Fibroblast of skin of left biceps (primary cell): Measurements from ENCODE around the gene TMEM82.

Experiments used
- DNase-seq, 2 experiments: peaks; one replicate each; pipeline ENCODE4 v3.0.0-alpha.2; 2013; ENCODE audit warnings: low read depth in 2 of 2

TMEM82 gene

DNA sequence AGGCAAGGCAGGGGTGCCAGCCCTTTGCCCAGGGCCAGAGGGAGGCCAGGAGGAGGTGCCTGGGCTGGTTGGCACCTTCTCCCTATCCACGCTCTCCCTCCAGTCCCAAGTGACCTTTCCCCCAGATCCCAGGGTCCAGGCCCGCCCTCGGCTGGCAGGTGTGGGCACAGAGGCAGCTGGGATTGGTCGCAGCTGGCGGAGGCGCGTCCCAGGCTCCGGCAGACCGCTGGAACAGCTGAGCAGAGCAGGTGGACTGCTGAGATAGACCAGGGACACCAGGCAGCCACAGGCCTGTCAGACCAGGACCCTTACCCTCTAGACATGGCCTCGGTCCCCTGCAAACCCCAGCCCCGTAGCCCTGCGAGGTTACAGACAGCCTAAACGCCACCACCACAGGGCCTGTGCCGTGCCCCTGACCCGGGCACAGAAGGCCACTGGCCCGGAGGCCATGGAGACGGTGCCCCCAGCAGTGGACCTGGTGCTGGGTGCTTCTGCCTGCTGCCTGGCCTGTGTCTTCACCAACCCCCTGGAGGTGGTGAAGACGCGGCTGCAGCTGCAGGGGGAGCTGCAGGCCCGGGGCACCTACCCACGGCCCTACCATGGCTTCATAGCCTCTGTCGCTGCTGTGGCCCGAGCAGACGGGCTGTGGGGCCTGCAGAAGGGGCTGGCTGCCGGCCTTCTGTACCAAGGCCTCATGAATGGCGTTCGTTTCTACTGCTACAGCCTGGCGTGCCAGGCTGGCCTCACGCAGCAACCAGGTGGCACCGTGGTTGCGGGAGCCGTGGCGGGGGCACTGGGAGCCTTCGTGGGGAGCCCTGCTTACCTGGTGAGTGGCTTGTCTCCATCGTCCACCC is 6.0 kb upstream of the TMEM82 start, which contains the start of gene SLC25A34:
SLC25A34 (plus strand) TSS at position 221 of the 854 bp plus-strand sequence; CDS start at position 449, 228 bp downstream.
- no peak for DNase-seq

DNA sequence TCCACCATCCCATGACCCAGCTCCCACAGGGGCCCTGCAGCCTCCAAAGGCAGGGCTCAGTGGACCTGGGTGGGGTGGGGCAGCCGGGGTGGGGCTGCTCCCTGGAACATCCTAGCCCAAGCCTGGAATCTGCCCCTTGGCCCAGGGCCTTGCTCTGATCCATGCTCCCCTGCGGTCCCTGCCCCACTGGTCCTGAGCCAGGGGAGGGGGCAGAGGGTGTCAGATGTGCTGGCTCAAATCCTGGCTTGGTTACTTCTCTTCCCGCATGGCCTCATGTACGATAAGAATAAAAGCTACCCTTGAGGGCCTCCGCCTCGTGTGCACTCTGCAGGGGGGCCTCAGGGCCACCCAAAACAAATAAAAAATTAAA is 5.4 kb upstream of the TMEM82 start:
- no peak for DNase-seq

DNA sequence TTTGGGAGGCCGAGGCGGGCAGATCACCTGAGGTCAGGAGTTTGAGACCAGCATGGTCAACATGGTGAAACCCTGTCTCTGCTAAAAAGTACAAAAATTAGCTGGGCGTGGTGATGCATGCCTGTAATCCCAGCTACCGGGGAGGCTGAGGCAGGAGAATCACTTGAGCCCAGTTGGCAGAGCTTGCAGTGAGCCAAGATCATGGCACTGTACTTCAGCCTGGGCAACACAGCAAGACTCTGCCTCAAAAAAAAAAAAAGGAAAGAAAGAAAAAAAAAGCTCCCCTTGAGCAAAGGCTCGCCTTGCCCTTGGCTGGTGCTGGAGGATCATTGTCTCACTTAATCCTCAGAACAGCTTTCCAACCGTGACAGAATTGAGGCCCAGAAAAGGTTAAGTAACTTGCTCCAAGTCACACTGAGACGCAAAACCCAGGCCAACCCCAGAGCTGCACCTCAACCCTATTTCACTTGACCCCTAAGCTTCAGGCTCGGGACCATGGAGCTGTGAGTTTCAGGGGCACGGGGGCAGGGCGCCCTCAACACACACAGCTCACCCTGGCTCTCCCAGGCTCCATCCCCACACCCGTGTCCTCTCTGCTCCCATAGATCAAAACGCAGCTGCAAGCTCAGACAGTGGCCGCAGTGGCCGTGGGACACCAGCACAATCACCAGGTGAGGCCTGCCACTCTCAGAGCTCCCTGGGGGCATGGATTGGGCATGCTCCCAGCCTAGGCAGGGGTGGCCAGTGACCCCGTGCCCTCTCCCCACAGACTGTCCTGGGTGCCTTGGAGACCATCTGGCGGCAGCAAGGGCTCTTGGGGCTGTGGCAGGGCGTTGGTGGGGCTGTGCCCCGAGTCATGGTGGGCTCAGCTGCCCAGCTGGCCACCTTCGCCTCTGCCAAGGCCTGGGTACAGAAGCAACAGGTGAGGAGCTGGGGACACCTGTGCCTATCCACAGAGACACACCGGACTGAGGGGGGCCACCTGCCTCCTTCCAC is 4.7 kb upstream of the TMEM82 start:
- no peak for DNase-seq

DNA sequence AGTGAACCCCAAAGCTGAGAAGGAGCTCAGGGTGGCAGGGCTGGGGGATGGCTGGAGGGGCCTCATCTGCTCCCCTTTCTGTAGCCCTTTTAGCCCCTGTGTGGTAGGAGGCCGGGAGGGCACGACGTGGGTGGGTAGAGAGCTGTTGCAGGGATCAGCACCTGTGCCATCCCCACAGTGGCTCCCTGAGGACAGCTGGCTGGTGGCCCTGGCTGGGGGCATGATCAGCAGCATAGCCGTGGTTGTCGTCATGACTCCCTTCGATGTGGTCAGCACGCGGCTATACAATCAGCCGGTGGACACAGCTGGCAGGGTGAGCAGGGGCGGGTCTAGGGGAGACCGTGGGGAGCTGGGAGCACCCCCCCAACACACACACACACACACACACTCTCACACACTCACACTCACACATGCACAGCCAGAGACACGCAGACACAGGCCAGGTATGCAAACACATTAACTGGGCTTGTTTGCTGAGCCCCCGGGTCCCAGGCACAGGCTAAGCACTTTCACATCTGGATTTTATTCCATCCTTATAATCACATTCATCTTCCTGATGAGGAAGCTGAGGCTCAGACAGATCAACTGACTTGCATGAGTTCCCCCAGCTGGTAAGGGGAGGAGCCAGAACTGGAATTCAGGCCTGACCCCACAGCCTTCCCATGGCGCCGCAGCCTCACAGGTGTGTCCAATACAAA is 3.7 kb upstream of the TMEM82 start:
- no peak for DNase-seq

DNA sequence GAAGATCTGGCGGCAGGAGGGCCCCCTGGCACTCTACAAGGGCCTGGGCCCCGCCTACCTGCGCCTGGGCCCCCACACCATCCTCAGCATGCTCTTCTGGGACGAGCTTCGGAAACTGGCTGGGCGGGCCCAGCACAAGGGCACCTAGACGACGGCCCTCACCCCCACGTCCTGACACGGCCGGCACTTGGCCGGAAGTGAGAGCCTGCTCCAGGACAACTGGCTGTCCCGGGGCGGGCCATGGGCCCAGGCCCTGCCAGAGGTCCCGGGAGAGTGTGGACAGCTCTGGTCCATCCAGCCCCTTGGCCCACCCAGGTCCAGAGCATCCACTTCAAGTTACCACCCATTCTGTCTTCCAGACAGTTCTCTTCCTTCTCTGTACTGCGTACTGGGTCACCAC is 3.0 kb upstream of the TMEM82 start:
- no peak for DNase-seq

DNA sequence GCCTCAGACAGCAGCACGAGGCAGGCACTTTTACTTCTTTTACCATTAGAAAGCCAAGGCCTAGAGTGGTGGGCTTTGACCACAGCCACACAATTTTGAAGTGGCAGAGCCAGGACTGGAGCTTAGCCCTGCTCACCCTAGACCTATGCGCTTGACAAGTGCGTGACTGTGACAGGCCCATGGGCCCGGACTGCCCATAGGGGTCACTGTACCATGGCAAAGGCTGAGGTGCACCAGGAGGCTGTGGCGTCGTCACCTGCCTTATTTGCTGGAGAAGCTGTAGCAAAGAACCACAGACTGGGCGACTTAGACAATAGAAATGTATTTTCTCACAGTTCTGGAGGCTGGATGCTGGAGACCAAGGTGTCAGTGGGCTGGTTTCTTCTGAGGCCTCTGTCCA is 2.6 kb upstream of the TMEM82 start:
- DNase-seq: no peak

DNA sequence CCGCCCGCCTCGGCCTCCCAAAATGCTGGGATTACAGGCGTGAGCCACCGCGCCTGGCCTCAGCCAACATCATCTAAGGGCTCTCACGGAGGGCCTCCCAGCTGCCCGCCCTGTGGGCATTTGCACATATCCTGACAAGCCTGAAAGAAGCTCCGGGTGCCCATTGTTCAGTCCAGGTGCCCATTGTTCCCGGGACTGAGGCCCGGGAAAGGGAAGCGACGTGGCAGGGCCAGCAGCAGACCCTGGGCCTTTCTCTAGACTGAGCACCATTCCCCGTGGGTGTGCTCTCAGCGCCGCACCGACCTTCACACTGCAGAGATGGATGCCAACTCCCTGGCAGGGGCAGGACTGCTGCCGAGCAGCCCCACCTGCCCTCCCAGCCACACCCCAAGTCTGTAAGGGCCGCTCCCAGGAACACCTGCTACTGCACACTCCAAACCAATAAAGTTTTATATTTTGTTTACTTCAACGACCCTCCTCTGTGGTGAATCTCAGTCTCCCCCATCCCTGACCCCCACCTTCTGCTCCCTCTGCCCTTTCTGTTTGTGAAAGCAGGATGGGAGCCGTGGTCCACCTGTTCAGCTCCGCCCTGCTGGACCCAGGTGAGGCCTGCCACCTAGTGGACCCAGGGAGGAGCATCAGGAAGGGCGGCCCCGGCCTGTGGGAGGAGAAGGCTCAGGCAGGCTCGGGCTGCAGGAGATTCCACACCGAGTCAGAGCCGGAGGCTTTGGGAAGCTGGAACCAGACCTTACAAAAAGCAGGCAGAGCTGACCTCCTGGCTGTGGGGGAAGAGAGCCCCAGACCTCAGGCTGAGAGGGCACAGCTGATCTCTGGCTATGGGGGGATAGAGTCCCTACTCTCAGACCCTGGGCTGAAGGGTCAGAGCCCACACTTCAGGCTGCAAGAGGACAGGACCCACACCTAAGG is 1.1 kb upstream of the TMEM82 start:
- no peak for DNase-seq

DNA sequence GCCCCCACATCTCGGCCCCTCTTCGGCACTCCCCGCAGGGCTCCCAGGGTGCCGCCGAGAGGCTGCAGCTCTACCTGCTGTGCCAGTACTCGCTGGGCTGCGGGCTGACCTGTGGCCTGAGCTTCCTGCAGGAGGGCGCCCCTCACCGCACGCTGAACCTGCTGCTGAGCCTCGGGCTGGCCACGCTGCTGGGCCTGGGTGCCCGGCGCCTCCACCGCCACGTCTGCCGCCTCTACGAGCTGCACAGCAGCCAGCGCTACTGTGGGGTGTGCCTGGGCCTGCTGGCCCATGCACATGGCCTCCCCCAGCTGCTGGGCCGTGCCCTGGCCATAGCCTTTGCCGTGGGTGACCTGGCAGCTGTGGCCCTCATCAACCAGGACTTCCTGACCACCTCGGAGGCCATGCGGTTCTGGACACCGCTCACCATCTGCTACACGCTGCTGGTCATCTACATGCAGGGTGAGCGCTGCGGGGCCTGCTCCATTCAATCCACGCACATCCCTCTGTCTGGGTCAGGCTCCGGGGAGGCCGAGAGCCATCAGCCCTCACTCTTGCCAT is 1.9 kb downstream of the TMEM82 start:
- DNase-seq: no peak

DNA sequence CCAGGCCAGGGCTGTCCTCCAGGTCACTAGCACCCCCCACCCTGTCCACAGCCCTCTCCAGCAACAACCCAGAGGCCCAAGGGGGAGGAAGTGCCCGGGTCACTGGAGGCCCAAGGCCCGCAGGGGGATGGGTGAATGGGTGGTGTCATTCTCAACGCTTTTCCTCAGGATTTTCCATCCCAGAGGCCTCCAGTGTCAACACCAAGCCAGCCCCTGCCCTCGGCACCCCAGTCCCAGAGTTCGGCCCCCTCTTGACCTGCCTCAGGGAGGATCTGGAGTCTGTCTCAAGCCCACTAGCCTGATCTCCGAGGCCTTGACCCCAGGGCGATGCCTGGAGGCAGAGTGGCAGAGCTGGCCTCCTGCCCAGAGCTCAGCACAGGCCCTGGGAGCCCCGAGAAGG is 5.1 kb downstream of the TMEM82 start:
- DNase-seq: no peak

DNA sequence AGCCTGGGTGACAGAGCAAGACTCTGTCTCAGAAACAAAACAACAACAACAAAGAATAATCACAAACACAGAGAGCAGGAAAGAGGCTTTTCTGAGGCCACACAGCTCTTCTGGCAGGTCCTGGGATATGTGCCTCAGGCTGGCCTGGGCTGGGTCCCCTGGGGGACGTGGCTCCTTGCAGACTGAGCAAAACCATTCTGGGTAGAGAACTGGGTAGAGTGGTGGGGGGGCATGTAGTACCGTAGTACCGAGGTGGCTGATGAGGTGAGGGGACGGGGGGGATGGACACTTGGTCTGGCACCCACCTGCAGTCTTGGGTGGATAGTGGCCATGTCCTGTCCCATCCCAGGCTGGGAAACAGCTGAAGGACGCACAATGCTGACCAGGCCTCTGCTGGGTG is 6.0 kb downstream of the TMEM82 start:
- DNase-seq: no peak

DNA sequence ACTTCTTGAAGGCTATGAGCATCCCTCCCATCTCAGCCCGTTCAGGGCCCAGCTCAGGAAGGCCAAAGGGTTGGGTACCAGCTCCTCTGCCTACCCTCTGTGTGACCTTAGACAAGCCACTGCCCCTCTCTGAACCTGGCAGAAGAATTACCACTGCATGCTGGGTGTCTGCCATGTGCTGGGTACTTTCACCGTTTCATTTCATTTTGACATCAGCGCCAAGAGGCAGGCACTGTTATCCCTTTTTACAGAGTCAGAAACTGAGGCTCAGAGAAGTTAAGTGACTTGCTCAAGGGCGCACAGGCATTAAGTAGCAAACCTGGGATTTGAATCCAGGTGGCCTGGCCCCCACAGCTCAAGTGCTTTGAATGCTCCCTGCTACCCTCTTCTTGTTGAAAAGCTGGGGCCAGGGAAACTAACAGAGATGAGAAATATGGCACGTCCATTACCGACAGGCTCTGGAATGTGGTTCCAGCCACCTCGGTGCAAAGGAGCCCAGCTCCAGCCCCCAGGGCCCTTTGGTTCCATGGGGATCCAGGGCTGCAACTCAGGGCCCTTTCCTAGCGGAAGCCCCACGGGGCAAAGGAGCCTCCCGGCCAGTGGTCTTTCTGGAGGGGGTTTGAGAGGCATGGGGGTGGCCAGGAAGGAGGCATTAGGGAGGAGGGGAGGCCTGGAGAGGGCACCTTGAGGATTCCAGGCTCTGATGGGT is 6.5 kb downstream of the TMEM82 start:
- no peak for DNase-seq

DNA sequence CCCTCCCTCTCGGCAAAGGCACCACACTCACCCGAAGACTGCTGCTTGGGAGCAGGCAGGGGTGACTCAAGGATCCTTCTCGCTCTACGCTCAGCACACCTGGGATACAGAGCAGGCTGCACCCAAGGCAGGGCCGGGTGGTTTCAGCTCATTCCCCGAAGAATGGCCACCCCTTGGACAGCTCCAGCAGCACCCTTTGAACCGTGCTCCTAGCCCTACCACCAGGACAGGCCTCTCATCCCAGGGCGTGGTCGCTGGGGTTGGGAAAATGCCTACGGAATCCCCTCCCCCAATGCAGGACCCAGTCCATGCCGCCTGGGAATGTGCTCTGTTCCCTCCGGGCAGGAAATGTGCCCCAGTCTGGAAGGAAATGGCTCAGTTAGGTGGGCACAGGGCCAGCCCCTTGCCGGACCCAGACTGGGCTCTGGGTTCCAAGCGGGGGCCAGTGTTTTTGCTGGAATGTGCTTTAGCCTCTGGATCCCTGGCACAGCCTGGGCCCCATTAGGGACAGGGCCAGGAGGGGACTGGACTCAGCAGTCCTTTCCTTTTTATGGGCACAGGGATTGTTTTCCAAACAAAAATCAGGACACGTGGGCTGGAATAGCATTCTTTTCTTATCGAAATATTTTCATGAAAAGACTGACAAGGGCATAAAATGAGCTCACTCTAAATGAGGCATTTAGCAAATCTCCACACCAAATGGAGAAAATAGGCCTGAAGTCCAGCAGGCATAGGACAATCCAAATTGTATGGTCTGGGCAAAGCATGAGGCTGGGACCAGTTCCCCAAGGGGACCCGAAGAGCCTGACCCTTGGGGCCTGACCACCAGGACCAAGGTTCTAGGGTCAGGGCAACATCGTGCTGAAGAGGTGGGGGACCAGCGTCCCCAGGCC is 7.3 kb downstream of the TMEM82 start:
- no peak for DNase-seq

DNA sequence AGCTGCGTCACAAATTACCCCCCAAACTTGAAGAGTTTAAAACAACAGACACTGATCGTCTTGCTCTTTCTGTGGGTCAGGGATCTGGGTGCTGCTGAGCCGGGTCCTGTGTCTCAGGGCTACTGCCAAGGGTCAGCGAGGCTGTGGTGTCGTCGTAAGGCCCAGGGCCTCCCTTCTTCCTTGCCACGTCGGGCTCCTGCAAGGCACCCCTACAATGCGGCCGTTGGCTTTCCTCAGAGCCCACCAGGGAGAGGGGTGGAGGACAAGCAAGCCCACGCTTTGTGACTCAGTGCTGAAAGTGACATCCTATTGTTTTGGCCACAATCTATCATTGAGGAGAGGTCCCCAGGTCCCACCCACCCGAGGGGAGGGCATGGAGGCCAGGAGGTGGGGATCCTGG is 8.6 kb downstream of the TMEM82 start:
- DNase-seq: no peak

DNA sequence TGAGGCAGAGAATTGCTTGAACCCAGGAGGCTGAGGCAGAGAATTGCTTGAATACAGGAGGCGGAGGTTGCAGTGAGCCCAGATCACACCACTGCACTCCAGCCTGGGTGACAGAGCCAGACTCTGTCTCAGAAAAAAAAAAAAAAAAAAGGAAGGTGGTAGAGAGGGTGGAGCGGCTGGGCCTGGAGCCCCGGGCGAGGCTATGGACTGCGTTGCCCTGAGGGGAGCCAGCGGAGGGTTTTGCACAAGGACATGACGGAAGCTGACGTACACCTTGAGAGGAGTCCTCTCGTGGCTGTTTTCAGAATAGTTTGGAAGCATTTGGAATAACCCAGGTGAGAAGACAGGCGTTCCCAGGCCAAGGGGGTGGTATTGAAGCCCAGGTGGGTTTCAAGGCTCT is 9.4 kb downstream of the TMEM82 start:
- no peak for DNase-seq

DNA sequence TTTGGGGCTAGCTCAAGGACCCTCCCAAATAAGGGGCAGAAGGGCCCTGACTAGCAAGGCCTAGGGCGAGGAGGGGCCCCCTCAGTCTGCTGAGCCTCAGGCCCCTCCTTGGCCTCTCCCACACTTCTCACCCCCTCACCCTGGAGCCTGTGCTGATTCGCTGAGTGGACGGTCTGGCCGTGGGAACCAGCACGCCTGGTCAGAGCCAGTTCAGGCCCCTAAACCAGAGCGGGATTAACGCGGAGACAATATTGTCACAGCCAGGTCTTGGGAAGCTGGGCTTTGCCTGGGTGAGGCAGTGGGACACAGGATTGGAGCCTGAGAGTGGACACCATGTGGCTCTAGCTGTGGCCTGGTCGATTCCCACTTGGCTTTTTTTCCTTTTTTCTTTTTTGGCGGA is 11.5 kb downstream of the TMEM82 start:
- DNase-seq: no peak

DNA sequence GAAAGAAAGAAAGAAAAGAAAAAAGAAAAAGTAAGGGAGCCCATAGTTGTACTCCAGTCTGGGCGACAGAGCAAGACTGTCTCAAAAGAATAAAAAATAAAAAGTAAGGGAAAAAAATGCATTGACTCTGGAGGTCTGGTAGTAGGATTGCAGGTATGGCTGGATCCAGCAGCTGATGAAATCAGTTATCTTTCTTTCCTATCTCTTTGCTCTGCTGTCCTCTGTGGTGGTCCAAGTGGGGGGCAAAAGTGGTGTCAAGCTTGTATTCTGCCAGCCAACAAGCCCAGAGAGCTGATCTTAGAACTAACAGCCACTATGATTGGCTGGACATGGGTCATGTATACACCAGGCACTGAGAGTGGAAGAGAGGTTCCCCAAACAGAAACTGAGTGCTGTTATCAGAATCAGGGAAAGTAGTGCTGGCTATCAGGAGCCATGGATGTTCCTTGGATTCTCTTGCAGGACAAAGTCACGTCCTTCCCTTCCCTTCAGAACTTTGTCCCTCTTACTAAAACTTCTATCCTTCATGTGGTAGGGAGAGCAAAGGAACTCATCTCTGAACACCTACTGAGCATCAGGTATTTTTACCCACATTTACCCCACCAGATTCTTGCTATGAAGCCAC is 12.8 kb downstream of the TMEM82 start:
- no peak for DNase-seq

DNA sequence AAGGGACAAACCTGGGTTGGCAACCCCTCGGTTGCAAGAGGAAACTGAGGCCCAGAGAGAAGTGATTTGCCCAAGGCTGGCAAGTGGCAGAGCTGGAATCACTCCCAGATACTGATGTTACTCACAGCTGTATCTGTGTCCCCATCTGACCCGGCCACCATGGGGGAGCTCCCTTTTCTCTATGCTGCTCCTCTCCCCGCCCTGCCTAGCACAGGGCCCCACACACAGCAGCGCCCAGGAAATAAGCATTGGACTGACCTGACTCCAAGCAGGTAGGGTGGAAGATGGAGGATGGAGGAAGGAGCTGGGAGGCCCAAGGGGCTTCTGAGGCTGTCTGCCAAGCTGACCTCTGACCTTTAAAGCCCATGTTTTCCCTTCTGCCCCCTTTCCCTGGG is 13.3 kb downstream of the TMEM82 start:
- no peak for DNase-seq
